Muscle of leg (tissue), 16 donors: ENCODE results near the gene SEC22C. TPM values are rescaled to one million over a fixed set of nuclear protein-coding genes. Genes with fewer than 3 reads are reported as not detected.
A peak's percentile ranks its signal among the peaks of the same experiment; 100 is the strongest.

Experiments
- DNase-seq: peaks from one replicate; pipeline ENCODE4 v3.0.0; 2013
- H3K27ac ChIP-seq: one replicate; pipeline ENCODE4 v1.5.1; 2013; ENCODE audit warnings: mild to moderate bottlenecking, low read length, control low read depth
- H3K27me3 ChIP-seq: one replicate; pipeline ENCODE4 v1.6.1; 2013; ENCODE audit warnings: low read length; ENCODE audit not compliant: control insufficient read depth, insufficient read depth
- H3K36me3 ChIP-seq: one replicate; pipeline ENCODE4 v1.6.1; 2013; ENCODE audit warnings: low read length; ENCODE audit not compliant: control insufficient read depth, insufficient read depth
- H3K4me1 ChIP-seq: one replicate; pipeline ENCODE4 v1.6.1; 2013; ENCODE audit warnings: low read length; ENCODE audit not compliant: control insufficient read depth, insufficient read depth
- H3K4me3 ChIP-seq: one replicate; pipeline ENCODE4 v1.5.1; 2013; ENCODE audit warnings: low read length, control low read depth
- H3K9me3 ChIP-seq: replicated peaks from 2 replicates; pipeline ENCODE4 v1.6.1; 2013; ENCODE audit warnings: low read depth, low read length; ENCODE audit not compliant: control insufficient read depth
- WGBS: methylation state at CpG from one replicate; pipeline ENCODE4 v1.1.5; 2013; ENCODE audit warnings: missing lambda C conversion rate; ENCODE audit not compliant: insufficient coverage; 5-methylcytosine and 5-hydroxymethylcytosine counted together
- long read RNA-seq, 11 donors: transcript quantifications; one replicate each; lab custom pipeline, GENCODE V29; 2026
- polyA plus RNA-seq, 8 donors: library from polyadenylated mRNA; unstranded; fragments of 120-200 nt; gene quantifications; one replicate each; pipeline versions ENCODE4 v1.2.1 to v1.2.3, GENCODE V29; 2013; ENCODE audit warnings: inconsistent platforms in 1 of 8, low replicate concordance in 1 of 8; ENCODE audit not compliant: insufficient read length in 8 of 8, insufficient read depth in 1 of 8
- total RNA-seq: library from RNA; stranded (reverse); fragments of 120-200 nt; gene quantifications from one replicate; pipeline ENCODE4 v1.2.4, GENCODE V29; 2013

Gene SEC22C
- total RNA-seq, result 26.8 TPM
- 10 to 100 TPM; 19.4 to 30.0 (median 22.2) TPM for polyA plus RNA-seq
- long read RNA-seq, donor 1, partial matches to known transcripts, result 0 of 1 reads
- long read RNA-seq, donor 1, other reads (novel, unspliced or antisense), result 0 of 1 reads
- long read RNA-seq, donor 2, result 0 reads
- long read RNA-seq, donor 3, transcript SEC22C-201 (7 exons, 1,380 nt), result major isoform, 5 of 8 reads
- long read RNA-seq, donor 3, partial matches to known transcripts, result 0 of 8 reads
- long read RNA-seq, donor 3, other reads (novel, unspliced or antisense), result 0 of 8 reads
- long read RNA-seq, donor 4, partial matches to known transcripts, result 14 of 27 reads
- long read RNA-seq, donor 4, other reads (novel, unspliced or antisense), result 10 of 27 reads
- long read RNA-seq, donor 5, partial matches to known transcripts, result 16 of 24 reads
- long read RNA-seq, donor 5, other reads (novel, unspliced or antisense), result 0 of 24 reads
- long read RNA-seq, donor 6, transcript SEC22C-202 (7 exons, 1,608 nt), result major isoform, 5 of 16 reads
- long read RNA-seq, donor 6, partial matches to known transcripts, result 7 of 16 reads
- long read RNA-seq, donor 6, other reads (novel, unspliced or antisense), result 0 of 16 reads
- long read RNA-seq, donor 7, partial matches to known transcripts, result 0 of 1 reads
- long read RNA-seq, donor 7, other reads (novel, unspliced or antisense), result 0 of 1 reads
- long read RNA-seq, donor 8, partial matches to known transcripts, result 46 of 48 reads
- long read RNA-seq, donor 8, other reads (novel, unspliced or antisense), result 0 of 48 reads
- long read RNA-seq, donor 9, partial matches to known transcripts, result 0 of 5 reads
- long read RNA-seq, donor 9, other reads (novel, unspliced or antisense), result 0 of 5 reads
- long read RNA-seq, donor 10, partial matches to known transcripts, result 65 of 69 reads
- long read RNA-seq, donor 10, other reads (novel, unspliced or antisense), result 0 of 69 reads
- long read RNA-seq, donor 11, partial matches to known transcripts, result 48 of 52 reads
- long read RNA-seq, donor 11, other reads (novel, unspliced or antisense), result 0 of 52 reads

GRCh38 chr3:42581709-42582473 lies at the start of gene SEC22C:
Gene SEC22C (minus strand): TSS chr3:42581967. CDS start chr3:42569046, 12,921 bp downstream.
- DNase-seq, result peak; percentile 97
- under 1% methylated on average over 61 of the region's 77 CpGs for WGBS

GRCh38 chr3:42613462-42613861 lies 31.7 kb upstream of the SEC22C start:
- Histone ChIP-seq H3K36me3 (peaks cover 5% of the 10 kb centered on the region), H3K4me3 (no peak overlapping the region), H3K27ac (no peak overlapping the region), H3K4me1 (peaks cover 5% of the 10 kb centered on the region), H3K27me3 (no peaks in the 10 kb centered on the region), H3K9me3 (no peaks in the 10 kb centered on the region)
- no CpG with 5 or more reads among the region's 2 CpGs for WGBS
- no peak for DNase-seq

More at GRCh38 chr3:42581709-42582473, at the start of gene SEC22C:
- Histone ChIP-seq H3K4me1 (peaks cover 5% of the 10 kb centered on the region), H3K9me3 (no peaks in the 10 kb centered on the region), H3K4me3 (peak within 1 kb of the TSS; percentile 80), H3K36me3 (no peaks in the 10 kb centered on the region), H3K27me3 (no peaks in the 10 kb centered on the region), H3K27ac (peak within 1 kb of the TSS; percentile 84)

GRCh38 chr3:42612928-42613327 lies 31.2 kb upstream of the SEC22C start:
- Histone ChIP-seq H3K4me3 (no peak overlapping the region), H3K27ac (no peak overlapping the region), H3K9me3 (no peaks in the 10 kb centered on the region), H3K36me3 (peaks cover 5% of the 10 kb centered on the region), H3K27me3 (no peaks in the 10 kb centered on the region), H3K4me1 (peaks cover 5% of the 10 kb centered on the region)
- no CpG with 5 or more reads among the region's 3 CpGs for WGBS
- no peak for DNase-seq

GRCh38 chr3:42612217-42612616 lies 30.4 kb upstream of the SEC22C start:
- Histone ChIP-seq H3K27me3 (no peaks in the 10 kb centered on the region), H3K4me3 (no peak overlapping the region), H3K4me1 (peaks cover 5% of the 10 kb centered on the region), H3K9me3 (no peaks in the 10 kb centered on the region), H3K27ac (no peak overlapping the region), H3K36me3 (peaks cover 5% of the 10 kb centered on the region)
- no peak for DNase-seq
- WGBS, result no CpG with 5 or more reads among the region's 1 CpG

GRCh38 chr3:42610976-42611375 lies 29.2 kb upstream of the SEC22C start:
- no peak for DNase-seq
- Histone ChIP-seq H3K9me3 (no peaks in the 10 kb centered on the region), H3K36me3 (peaks cover 2% of the 10 kb centered on the region), H3K27me3 (no peaks in the 10 kb centered on the region), H3K27ac (no peak overlapping the region), H3K4me1 (peaks cover 5% of the 10 kb centered on the region), H3K4me3 (no peak overlapping the region)
- no CpG with 5 or more reads among the region's 1 CpG for WGBS

- Histone ChIP-seq H3K27ac (no peak overlapping the region), H3K36me3 (peaks cover 2% of the 10 kb centered on the region), H3K9me3 (peaks cover 2% of the 10 kb centered on the region), H3K27me3 (no peaks in the 10 kb centered on the region), H3K4me1 (peaks cover 5% of the 10 kb centered on the region), H3K4me3 (no peak overlapping the region)
- WGBS, result 15% methylated on average over 4 of the region's 5 CpGs
- DNase-seq, result peak; percentile 59
These were observed 26.8 kb upstream of the SEC22C start for GRCh38 chr3:42608581-42608980.

- Histone ChIP-seq H3K9me3 (peaks cover 2% of the 10 kb centered on the region), H3K4me1 (peaks cover 9% of the 10 kb centered on the region), H3K27ac (no peak overlapping the region)
These were observed 23.9 kb upstream of the SEC22C start for GRCh38 chr3:42605546-42606173.

GRCh38 chr3:42602961-42603360 lies 21.2 kb upstream of the SEC22C start:
- Histone ChIP-seq H3K9me3 (peaks cover 2% of the 10 kb centered on the region), H3K4me3 (no peak overlapping the region), H3K36me3 (no peaks in the 10 kb centered on the region), H3K4me1 (peaks cover 4% of the 10 kb centered on the region), H3K27me3 (no peaks in the 10 kb centered on the region), H3K27ac (no peak overlapping the region)
- whole genome bisulfite sequencing, result 100% methylated on average over 1 of the region's 1 CpG
- no peak for DNase-seq

More at GRCh38 chr3:42605546-42606173, 23.9 kb upstream of the SEC22C start:
- H3K27me3 ChIP-seq, result no peaks in the 10 kb centered on the region
- DNase-seq, result no peak
- no peak overlapping the region for H3K4me3 ChIP-seq
- WGBS, result 37% methylated on average over 2 of the region's 5 CpGs
- H3K36me3 ChIP-seq, result peaks cover 2% of the 10 kb centered on the region

- Histone ChIP-seq H3K4me3 (peak overlapping the region; percentile 83), H3K36me3 (no peaks in the 10 kb centered on the region), H3K27ac (no peak overlapping the region), H3K27me3 (no peaks in the 10 kb centered on the region), H3K9me3 (peaks cover 2% of the 10 kb centered on the region), H3K4me1 (peaks cover 4% of the 10 kb centered on the region)
- WGBS, result 83% methylated on average over 1 of the region's 9 CpGs
- no peak for DNase-seq
These were observed 20.3 kb upstream of the SEC22C start for GRCh38 chr3:42601896-42602581.
